Anterior cingulate cortex (tissue), 58 donors: ENCODE measurements around the gene DNAJC5.
"Not testable (repeated sequence)": the region's sequence is repeated elsewhere in the genome, so short reads cannot be mapped to it uniquely, and the experiment has no call there.

Experiments used
- DNase-seq, 58 donors: peaks; one replicate each; lab custom pipeline; 2025; lab: John Stamatoyannopoulos, UW

The DNAJC5 gene

GRCh38 chr20:63860325-63861051, 34.4 kb upstream of the DNAJC5 start:
- DNase-seq, result peak in 6 of 58 donors; percentile 7 to 22 (median 14)

GRCh38 chr20:63861365-63861934, 33.5 kb upstream of the DNAJC5 start, which contains the start of gene ABHD16B:
TSS of gene ABHD16B (plus strand) at chr20:63861498. CDS start at chr20:63861541, 43 bp downstream.
- no peak for DNase-seq

DNA sequence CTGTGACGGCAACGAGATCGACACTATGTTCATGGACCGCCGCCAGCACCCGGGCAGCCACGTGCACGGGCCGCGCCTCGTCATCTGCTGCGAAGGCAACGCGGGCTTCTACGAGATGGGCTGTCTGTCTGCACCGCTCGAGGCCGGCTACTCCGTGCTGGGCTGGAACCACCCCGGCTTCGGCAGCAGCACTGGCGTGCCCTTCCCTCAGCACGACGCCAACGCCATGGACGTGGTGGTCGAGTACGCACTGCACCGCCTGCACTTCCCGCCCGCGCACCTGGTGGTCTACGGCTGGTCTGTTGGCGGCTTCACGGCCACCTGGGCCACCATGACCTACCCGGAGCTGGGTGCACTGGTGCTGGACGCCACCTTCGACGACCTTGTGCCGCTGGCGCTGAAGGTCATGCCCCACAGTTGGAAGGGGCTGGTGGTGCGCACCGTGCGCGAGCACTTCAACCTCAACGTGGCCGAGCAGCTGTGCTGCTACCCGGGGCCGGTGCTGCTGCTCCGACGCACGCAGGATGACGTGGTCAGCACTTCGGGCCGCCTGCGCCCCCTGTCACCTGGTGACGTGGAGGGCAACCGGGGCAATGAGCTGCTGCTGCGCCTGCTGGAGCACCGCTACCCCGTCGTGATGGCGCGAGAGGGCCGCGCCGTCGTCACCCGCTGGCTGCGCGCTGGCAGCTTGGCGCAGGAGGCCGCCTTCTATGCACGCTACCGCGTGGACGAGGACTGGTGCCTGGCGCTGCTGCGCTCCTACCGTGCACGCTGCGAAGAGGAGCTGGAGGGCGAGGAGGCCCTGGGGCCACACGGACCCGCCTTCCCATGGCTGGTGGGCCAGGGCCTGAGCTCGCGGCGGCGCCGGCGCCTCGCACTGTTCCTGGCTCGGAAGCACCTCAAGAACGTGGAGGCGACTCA, 32.7 kb upstream of the DNAJC5 start:
- no peak for DNase-seq

DNA sequence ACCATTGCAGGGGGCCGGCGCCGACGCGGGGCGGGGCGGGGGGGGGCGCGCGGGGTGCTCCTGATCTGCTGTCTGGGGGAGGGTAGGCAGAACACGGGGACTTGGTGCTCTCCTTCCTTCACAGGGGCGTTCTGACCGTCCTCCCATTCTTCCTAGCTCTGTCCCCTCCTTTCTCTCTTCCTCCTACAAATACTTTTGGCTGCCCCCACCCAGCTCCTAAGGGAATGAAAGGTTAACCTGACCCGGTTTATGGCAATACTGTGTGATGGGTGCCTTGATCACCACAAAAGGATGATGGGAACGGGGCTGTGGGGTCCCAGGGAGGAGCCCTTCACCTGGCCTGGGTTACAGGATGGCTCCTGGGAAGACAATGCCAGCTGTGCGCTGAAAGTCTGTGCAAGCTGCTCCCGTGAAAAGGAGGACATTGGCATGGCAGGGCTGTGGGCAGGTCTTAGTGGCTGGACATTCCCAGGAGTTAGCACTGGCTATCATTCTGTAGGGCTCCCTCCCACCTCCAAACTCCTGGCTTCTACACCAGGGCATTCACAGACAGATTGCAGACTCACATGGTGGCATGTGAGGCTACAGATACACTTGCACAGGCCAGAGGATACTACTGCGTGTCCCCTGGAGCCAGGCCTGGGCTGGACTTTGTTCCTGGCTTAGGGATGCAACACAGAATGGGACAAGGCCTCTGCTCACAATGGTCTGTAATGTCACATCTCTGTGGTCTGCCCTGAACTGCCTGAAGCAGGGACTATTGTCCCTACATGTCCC, 31.7 kb upstream of the DNAJC5 start:
- DNase-seq, result no peak

GRCh38 chr20:63863798-63864544, 31.0 kb upstream of the DNAJC5 start:
- DNase-seq, result peak in 53 of 58 donors; percentile 9 to 81 (median 50)

DNA sequence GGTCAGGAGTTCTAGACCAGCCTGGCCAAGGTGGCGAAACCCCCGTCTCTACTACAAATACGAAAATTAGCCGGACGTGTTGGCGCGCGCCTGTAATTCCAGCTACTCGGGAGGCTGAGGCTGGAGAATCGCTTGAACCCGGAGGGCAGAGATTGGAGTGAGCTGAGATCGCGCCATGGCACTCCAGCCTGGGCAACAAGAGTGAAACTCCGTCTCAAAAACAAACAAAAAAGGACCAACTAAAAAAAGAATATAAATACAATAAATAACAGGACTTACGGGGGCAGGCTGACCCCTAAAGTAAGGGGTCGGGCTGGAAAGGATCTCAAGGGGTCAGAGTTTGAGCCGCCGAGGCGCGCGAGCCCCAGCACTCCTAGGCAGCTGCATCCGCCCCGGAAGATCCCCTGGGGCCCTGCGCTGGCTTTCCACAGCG, 30.4 kb upstream of the DNAJC5 start:
- no peak for DNase-seq

- DNase-seq, result peak; percentile 81 to 99 (median 97)
Measured at GRCh38 chr20:63864978-63865640, 29.8 kb upstream of the DNAJC5 start, which contains the start of gene TPD52L2. TSS of gene TPD52L2 (plus strand) at chr20:63865270. CDS start at chr20:63865366, 96 bp downstream.

DNA sequence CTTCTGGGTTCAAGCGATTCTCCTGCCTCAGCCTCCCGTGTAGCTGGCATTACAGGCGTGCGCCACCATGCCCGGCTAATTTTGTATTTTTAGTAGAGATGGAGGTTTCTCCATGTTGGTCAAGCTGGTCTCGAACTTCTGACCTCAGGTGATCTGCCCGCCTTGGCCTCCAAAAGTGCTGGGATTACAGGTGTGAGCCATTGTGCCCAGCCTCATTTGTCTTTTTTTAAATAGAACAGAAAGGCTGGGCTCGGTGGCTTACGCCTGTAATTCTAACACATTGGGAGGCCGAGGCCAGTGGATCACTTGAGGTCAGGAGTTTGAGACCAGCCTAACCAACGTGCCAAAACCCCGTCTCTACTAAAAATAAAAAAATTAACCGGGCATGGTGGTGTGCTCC, 27.9 kb upstream of the DNAJC5 start:
- DNase-seq, result not testable (repeated sequence)

DNA sequence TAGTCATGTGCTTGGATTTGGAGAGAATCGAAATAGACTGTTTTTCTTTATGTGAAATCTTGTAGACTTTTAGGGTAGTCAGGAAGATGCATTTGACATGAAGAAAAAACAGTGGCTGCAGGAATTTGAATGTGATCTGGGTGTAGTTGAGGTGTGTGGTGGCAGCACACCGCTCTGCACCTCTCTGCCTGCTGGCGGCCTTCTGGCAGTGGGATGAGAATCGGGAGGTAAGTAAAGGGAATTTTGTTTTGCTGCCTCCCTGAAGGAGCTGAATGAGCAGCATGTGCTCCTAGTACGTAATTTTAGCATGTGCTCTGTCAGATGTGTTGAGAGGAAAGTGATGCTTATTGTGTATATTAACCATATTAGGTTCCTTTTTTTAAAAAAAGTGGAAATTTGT, 26.7 kb upstream of the DNAJC5 start:
- no peak for DNase-seq

DNA sequence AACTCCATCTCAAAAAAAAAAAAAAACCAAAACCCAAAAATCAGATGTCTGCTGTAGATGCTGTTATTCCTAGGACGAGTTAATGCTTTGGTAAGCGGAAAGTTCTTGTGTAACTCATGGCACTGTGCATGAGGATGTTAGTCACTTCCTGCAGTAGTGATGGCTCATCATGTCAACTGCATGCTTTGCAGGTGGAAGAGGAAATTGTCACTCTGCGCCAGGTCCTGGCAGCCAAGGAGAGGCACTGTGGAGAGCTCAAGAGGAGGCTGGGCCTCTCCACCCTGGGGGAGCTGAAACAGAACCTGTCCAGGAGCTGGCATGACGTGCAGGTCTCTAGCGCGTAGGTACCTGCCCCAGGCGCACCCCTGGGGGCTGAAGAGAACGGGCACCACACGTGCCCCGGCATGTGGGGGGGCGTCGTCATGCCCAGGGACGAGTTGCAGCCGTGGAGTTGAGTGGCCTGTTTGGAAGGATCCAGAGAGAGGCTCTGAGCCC, 21.4 kb upstream of the DNAJC5 start:
- DNase-seq, result peak in 4 of 58 donors; percentile 21 to 36 (median 24)

DNA sequence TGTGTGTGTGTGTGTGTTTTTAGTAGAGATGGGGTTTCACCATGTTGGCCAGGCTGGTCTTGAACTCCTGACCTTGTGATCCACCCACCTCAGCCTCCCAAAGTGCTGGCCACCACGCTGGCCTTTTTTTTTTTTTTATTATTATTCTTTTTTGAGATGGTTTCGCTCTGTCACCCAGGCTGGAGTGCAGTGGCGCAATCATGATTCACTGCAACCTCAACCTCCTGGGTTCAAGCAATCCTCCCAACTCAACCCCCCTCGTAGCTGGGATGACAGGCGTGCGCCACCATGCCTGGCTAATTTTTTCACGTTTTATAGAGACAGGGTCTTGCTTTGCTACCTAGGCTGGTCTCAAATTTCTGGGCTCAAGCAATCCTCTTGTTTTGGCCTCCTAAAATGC, 20.7 kb upstream of the DNAJC5 start:
- not testable (repeated sequence) for DNase-seq

DNA sequence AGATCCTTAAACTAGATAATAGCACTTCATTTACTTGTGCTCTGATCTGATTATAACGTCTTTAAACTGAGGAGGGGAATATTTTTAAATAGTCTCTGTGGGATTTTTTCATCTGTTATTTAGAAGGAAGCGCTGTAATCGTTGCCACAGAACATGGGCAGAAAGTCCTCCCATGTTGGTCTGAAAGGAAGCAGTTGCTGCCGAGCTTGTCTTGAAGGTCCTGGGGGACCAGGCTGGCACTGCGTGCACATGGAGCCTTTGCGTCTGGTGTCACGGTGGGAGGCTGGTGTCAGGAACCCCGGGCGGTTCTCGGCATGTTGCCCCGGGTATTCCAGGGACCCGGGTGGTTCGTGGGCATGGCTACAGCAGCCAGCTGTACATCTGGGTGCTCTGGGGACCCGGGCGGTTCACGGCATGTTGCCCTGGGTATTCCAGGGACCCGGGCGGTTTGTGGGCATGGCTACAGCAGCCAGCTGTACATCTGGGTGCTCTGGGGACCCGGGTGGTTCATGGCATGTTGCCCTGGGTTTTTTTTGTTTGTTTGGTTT, 18.4 kb upstream of the DNAJC5 start:
- no peak for DNase-seq

GRCh38 chr20:63877755-63878470, 17.0 kb upstream of the DNAJC5 start:
- no peak for DNase-seq

DNA sequence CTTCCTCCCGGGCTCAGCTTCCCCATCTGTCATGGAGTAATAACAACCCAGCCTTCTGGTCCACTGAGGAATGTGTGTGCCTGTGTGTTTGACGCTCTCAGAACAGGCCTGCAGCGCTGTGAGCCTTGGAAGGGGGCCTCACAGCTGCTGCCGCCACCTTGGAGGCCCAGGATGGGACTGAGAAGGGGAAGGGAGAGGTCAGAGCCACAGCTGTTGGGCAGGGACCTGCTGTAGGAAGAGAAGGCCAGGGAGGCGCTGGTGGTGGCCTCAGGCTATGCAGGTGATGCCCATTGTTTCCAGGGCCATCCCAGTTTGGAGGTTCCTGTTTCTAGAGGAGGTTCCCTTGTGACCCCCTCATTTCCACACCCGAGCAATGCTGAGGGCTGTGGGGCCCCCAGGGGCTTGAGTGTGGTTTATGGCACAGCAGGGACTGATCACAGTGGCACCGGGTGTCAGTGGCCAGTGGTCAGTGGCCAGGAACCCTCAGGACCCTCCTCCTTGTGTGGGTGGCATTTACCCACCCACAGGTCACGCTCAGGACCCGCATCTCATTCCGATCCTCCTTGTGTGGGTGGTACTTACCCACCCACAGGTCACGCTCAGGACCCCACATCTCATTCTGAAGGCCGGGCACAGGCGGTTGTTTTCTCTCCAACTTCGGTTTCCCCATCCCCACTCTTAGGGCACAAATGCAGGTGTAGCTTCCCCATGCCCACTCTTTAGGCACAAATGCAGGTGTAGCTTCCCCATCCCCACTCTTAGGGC, 15.8 kb upstream of the DNAJC5 start:
- DNase-seq, result no peak

DNA sequence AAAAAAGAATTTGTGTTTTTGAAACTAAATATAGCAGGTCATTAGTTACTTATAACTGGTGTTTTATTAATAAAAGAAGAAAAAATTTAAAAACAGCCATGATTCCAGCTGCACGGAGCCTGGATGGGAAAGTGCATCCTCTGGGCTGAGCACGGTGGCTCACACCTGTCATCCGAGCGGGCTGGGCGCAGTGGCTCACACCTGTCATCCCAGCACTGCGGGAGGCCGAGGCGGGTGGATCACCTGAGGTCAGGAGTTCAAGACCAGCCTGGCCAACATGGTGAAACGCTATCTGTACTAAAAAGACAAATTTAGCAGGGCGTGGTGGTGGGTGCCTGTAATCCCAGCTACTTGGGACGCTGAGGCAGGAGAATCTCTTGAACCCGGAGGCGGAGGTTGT, 14.0 kb upstream of the DNAJC5 start:
- not testable (repeated sequence) for DNase-seq

GRCh38 chr20:63881451-63882226, 13.3 kb upstream of the DNAJC5 start:
- DNase-seq, result no peak
